Loucy (cell line): ENCODE results near the gene NCOA6.
A peak's percentile ranks its signal among the peaks of the same experiment; 100 is the strongest.

Experiments used
- H2AFZ ChIP-seq: fragments of 200-600 bp; sonication (generic); 2 replicates; pipeline ENCODE4 v1.6.0; 2016; ENCODE audit warnings: antibody characterized with exemption, mild to moderate bottlenecking, low read length, moderate library complexity
- H3F3A ChIP-seq: fragments of 200-600 bp; 2 replicates; pipeline ENCODE4 v1.6.0; 2016; ENCODE audit warnings: antibody characterized with exemption, low read depth, mild to moderate bottlenecking
- H3K27me3 ChIP-seq: fragments of 200-600 bp; sonication (generic); 2 replicates; pipeline ENCODE4 v1.6.1; 2014; ENCODE audit warnings: low read length, mild to moderate bottlenecking; ENCODE audit not compliant: insufficient read depth, poor library complexity, severe bottlenecking
- H3K36me3 ChIP-seq: fragments of 200-600 bp; sonication (generic); 2 replicates; pipeline ENCODE4 v1.6.1; 2016; ENCODE audit warnings: low read length; ENCODE audit not compliant: insufficient read depth
- H3K4me1 ChIP-seq: fragments of 200-600 bp; sonication (generic); 2 replicates; pipeline ENCODE4 v1.5.1; 2014; ENCODE audit warnings: low read length, mild to moderate bottlenecking; ENCODE audit not compliant: insufficient read depth, poor library complexity, severe bottlenecking
- H3K4me2 ChIP-seq: fragments of 200-600 bp; sonication (generic); 2 replicates; pipeline ENCODE4 v1.6.0; 2014; ENCODE audit warnings: antibody characterized with exemption, low read length, low read depth, mild to moderate bottlenecking; ENCODE audit not compliant: poor library complexity, severe bottlenecking
- H3K4me3 ChIP-seq: fragments of 200-600 bp; sonication (generic); 2 replicates; pipeline ENCODE4 v1.5.1; 2014; ENCODE audit warnings: low read length, mild to moderate bottlenecking, mixed read lengths; ENCODE audit not compliant: poor library complexity, severe bottlenecking
- H3K79me2 ChIP-seq: fragments of 200-600 bp; sonication (generic); 2 replicates; pipeline ENCODE4 v1.6.1; 2014; ENCODE audit warnings: low read length; ENCODE audit not compliant: insufficient read depth
- H3K9ac ChIP-seq: fragments of 200-600 bp; sonication (generic); 2 replicates; pipeline ENCODE4 v1.6.0; 2014; ENCODE audit warnings: mild to moderate bottlenecking, low read depth, low read length, moderate library complexity; ENCODE audit not compliant: poor library complexity, severe bottlenecking
- H3K9me2 ChIP-seq: fragments of 200-600 bp; sonication (generic); replicated peaks from 2 replicates; pipeline ENCODE4 v1.6.1; 2016; ENCODE audit warnings: low read depth, low read length, mixed read lengths
- H3K9me3 ChIP-seq: fragments of 200-600 bp; sonication (generic); 2 replicates; pipeline ENCODE4 v1.6.1; 2014; ENCODE audit warnings: mild to moderate bottlenecking, antibody characterized with exemption, low read length, low read depth; ENCODE audit not compliant: insufficient read depth
- H4K20me1 ChIP-seq: fragments of 200-600 bp; sonication (generic); 2 replicates; pipeline ENCODE4 v1.6.0; 2014; ENCODE audit warnings: antibody characterized with exemption, low read length, mild to moderate bottlenecking; ENCODE audit not compliant: insufficient read depth, poor library complexity, severe bottlenecking
- CTCF ChIP-seq: fragments of 200-600 bp; sonication (generic); conservative IDR thresholded peaks from 2 replicates; pipeline ENCODE4 v1.5.1; 2014; ENCODE audit warnings: mild to moderate bottlenecking, antibody characterized with exemption, low read length
- EZH2phosphoT487 ChIP-seq: fragments of 200-600 bp; IDR thresholded peaks from 2 replicates; pipeline ENCODE4 v1.6.1; 2018; ENCODE audit warnings: antibody characterized with exemption, mild to moderate bottlenecking, moderate library complexity, borderline replicate concordance

NCOA6 gene

GRCh38 chr20:34705397-34706301 is 119.8 kb downstream of the NCOA6 start:
- H3K36me3 ChIP-seq: no peaks in the 10 kb centered on the region
- H3K27me3 ChIP-seq: no peaks in the 10 kb centered on the region
- no peak; the same call in 1 of the 2 replicates for TF ChIP-seq CTCF
- TF ChIP-seq EZH2phosphoT487: no peak
- H2AFZ ChIP-seq: peak overlapping the region; percentile 98; the same call in 1 of the 2 replicates
- H3F3A ChIP-seq: no peaks in the 10 kb centered on the region
- no peaks in the 10 kb centered on the region for H3K9me2 ChIP-seq
- H3K9me3 ChIP-seq: no peaks in the 10 kb centered on the region
- H4K20me1 ChIP-seq: no peaks in the 10 kb centered on the region
- H3K4me3 ChIP-seq: peak overlapping the region; percentile 82
- H3K9ac ChIP-seq: no peak overlapping the region
- H3K4me2 ChIP-seq: peak overlapping the region; percentile 100
- no peaks in the 10 kb centered on the region for H3K79me2 ChIP-seq
- H3K4me1 ChIP-seq: peaks cover 46% of the 10 kb centered on the region

GRCh38 chr20:34705008-34705396 is 120.4 kb downstream of the NCOA6 start:
- H3K9me3 ChIP-seq: no peaks in the 10 kb centered on the region
- H3F3A ChIP-seq: no peaks in the 10 kb centered on the region
- H3K9me2 ChIP-seq: no peaks in the 10 kb centered on the region
- TF ChIP-seq EZH2phosphoT487 (no peak), CTCF (no peak)
- peak overlapping the region; percentile 98 for H2AFZ ChIP-seq
- no peaks in the 10 kb centered on the region for H3K27me3 ChIP-seq
- H3K79me2 ChIP-seq: no peaks in the 10 kb centered on the region
- peak overlapping the region; percentile 66 for H3K9ac ChIP-seq
- H3K4me3 ChIP-seq: peak overlapping the region; percentile 82
- no peaks in the 10 kb centered on the region for H3K36me3 ChIP-seq
- H3K4me1 ChIP-seq: peaks cover 46% of the 10 kb centered on the region
- H3K4me2 ChIP-seq: peak overlapping the region; percentile 100
- no peaks in the 10 kb centered on the region for H4K20me1 ChIP-seq

- Histone ChIP-seq H2AFZ (peak within 1 kb of the TSS; percentile 98), H3K79me2 (no peaks in the 10 kb centered on the region), H3K4me2 (peak within 1 kb of the TSS; percentile 100), H3K4me3 (peak within 1 kb of the TSS; percentile 82), H4K20me1 (no peaks in the 10 kb centered on the region), H3F3A (no peaks in the 10 kb centered on the region), H3K36me3 (no peaks in the 10 kb centered on the region), H3K27me3 (no peaks in the 10 kb centered on the region), H3K4me1 (peaks cover 46% of the 10 kb centered on the region), H3K9ac (peak within 1 kb of the TSS; percentile 66), H3K9me3 (no peaks in the 10 kb centered on the region), H3K9me2 (no peaks in the 10 kb centered on the region)
- no peak for TF ChIP-seq CTCF
- no peak for TF ChIP-seq EZH2phosphoT487
Measured at GRCh38 chr20:34704177-34705007, 121.1 kb downstream of the NCOA6 start, which contains the start of gene TP53INP2. Gene TP53INP2, plus strand, starts transcription at chr20:34704344. Its CDS starts 4,396 bp downstream, at chr20:34708740.
